Measurements from ENCODE around the gene SPOCK3.
"Not testable (repeated sequence)": the region's sequence is repeated elsewhere in the genome, so short reads cannot be mapped to it uniquely, and the experiment has no call there.

SPOCK3 gene

DNA sequence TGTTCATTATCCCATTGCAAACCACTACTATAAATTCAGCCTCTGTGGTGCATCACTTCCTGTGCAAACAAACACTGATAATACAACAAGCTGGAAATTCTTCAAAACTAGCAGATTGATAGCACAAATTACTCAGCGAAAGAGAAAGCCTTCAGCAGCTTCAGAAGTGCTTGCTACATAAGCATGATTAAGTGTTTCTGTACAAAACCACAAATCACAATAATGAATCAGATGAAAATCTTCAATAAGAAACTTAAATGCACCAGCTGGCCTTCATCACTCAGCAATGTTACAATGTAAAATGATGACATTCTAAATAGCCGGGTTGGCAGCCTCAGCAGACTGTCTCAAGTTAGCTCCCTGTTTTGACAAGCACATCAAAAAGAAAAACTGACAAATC lies 262.2 kb downstream of the SPOCK3 start:
- in situ Hi-C loops (cut with HindIII; ENCODE audit: low sequenced_read_pairs), result no loop called here

DNA sequence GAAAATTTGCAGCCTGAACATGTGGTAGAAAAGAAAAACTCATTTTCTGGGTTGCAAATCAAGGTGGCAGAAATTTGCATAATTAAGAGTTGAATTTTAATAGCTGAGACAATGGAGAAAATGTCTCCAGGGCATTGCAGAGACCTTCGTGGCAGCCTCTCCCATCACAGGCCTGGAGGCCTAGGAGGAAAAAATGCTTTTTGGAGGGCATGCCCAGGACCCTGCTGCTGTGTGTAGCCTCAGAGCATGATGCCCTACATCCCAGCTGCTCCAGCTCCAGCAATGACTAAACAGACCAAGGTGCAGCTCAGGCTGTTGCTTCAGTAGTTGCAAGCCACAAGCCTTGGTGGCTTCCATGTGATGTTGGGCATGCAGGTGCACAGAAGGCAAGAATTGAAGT lies 266.1 kb downstream of the SPOCK3 start:
- in situ Hi-C loops (cut with HindIII; ENCODE audit: low sequenced_read_pairs), result not testable (repeated sequence)

DNA sequence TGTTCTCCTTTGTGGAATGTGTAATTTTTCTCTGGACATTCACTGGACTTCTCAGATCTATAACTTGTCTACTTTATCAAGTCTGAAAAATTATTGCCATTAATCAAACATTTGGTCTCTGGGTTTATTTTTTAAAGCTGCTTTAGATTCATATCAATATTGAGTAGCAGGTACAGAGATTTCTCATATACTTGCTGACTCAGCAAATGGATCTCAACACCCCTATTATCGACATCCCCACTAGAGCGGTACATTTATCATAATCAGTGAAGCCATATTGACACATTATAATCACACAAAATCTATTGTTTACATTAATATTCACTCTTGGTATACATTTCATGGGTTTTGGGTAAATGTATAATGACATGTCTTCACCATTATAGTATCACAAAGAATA lies 268.7 kb downstream of the SPOCK3 start:
- in situ Hi-C loops (cut with HindIII; ENCODE audit: low sequenced_read_pairs), result no loop called here

DNA sequence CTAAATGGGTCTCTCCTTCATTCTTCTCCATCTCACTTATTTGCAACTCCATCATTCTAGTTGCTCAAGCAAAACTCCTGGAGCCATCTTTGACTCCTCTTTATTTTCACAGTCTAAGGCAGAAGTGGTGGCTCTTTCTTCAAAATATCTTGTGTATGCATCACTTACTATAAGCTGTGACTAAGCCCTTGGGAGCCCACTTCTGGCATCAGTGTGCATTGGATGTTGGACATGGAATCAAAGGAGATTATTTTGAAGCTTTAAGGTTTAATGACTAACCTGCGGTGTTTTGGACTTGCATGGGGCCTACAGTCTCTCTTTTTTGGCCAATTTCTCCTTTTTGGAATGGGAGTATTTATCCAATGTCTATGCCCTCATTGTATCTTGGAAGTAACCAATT lies 276.8 kb downstream of the SPOCK3 start:
- in situ Hi-C loops (cut with HindIII; ENCODE audit: low sequenced_read_pairs), result no loop called here

DNA sequence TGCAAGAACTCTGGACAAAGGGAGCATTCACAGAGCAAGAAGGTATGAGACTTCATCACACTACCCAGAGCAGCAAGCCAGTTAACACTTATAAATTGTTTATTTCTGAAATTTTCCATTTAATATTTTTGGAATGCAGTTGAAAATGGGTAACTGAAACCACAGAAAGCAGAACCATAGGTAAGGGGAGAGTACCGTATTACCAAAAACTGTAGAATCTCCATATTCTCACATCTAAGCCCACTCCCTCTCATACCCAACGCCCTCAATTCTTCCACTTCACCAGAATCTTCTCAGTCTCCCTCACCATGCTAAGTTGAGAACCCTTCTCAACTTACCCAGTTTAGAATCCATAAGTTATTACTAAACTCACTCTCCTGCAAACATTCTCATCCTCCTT lies 277.8 kb downstream of the SPOCK3 start:
- in situ Hi-C loops (cut with HindIII; ENCODE audit: low sequenced_read_pairs), result no loop called here

DNA sequence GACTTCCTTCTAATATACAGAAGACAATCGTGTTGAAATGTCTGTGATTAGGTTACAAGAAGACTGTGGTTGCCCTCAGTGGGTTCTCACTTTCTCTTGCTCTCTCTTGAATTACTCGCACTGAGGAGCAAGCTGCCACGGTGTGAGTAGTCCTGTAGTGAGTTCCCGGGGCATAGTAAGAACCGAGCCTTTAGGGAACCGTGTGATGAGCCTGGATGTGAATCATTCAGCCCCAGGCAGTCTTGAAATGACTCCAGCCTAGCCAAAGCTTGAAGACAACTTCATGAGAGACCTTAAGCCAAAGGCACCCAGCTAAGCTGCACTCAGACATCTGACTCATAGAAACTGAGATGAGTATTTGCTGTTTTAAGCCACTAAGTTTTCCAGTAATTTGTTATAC lies 292.7 kb downstream of the SPOCK3 start:
- in situ Hi-C loops (cut with HindIII; ENCODE audit: low sequenced_read_pairs), result loop anchor here (10.0 kb wide), 1 partner anchor 57 kb away; no protein-coding TSS in a partner anchor

DNA sequence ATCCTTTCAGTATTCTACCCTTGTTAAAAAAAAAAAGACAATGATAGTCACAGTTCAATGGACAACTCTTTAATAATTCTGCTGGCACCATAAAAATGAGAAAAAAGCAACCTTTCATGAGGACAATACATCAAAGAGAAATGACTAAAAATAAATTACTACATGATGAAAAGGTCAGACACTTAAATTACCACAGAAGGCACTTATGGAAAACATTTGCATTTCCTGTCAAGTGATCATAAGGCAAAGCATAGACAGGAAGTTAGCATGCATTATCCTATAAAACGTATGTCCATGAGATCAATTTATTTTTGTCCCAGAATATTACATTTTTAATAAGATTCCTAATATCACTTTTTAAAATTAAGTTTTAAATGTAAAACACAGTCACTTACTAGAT lies 303.8 kb downstream of the SPOCK3 start:
- in situ Hi-C loops (cut with HindIII; ENCODE audit: low sequenced_read_pairs), result no loop called here

DNA sequence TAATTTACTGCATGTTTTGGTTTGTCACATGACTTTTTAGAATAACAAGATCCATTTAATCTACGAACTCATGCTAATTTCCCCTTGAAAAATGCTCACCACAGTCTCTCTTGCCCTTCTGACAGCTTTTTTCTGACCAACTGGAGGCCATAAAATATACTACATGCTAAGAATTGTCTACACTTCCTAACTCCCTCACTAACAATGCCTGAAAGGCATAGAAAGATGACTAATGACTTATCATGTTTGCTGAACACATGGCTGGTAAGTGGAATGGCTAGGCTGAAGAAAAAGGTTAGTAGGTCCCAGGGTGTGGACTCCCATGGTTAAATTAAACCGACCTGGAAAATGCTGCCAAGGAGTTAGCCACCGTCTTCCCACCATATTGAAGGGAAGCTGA lies 309.9 kb downstream of the SPOCK3 start:
- in situ Hi-C loops (cut with HindIII; ENCODE audit: low sequenced_read_pairs), result no loop called here

DNA sequence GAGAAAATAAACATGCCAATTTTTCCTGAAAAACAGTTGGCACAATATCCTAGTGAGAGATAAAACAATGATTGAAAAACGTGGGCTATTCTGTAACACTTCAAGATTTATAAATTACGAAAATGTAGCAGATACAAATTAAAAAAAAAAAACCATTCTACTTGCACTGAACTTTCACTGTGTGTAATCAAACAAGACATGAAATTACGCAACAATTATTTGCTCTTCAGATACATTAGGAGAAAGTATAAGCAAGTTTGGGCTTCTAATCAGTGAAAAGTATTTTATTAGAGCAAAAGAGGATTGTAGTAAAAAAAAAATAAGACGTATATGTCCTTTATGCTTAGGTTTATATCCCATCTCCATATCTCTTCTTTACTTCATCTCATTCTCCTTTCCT lies 320.4 kb downstream of the SPOCK3 start:
- in situ Hi-C loops (cut with HindIII; ENCODE audit: low sequenced_read_pairs), result no loop called here

DNA sequence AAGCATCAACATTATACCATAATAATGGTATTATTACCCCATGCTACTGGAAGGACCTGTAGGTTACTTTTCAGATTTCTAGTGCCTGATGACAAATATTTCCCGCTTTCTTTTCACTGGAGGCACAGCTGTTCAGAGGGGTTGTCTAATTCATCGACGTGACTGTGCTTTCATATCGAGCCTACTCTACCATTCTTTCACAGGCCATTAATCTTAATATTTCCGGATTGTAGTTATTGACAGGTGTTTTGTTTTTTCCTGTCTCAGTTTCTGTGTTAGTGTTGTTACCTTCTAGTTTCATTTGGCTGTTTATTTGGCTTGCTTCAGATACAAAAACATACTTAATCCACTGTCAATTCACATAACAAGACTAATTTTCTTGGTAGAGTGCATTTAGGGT lies 330.9 kb downstream of the SPOCK3 start:
- in situ Hi-C loops (cut with HindIII; ENCODE audit: low sequenced_read_pairs), result no loop called here

DNA sequence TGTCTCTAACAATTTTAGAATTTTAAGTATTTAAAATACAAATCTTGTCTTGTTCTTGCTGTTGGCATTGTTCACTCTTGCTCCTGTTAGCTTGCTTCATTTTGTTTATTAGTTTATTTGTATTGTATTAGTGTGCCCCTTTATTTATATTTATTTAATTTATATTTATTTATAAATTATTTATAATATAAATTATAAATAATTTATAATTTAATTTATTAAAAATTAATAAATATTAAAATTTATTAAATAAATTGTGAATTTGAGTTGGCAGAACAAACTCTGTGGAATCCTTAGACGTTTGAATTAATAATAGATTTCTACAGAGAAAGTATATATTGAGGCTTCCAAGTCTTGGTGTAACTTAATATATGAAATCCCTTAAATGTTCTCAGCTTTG lies 331.4 kb downstream of the SPOCK3 start:
- in situ Hi-C loops (cut with HindIII; ENCODE audit: low sequenced_read_pairs), result no loop called here

DNA sequence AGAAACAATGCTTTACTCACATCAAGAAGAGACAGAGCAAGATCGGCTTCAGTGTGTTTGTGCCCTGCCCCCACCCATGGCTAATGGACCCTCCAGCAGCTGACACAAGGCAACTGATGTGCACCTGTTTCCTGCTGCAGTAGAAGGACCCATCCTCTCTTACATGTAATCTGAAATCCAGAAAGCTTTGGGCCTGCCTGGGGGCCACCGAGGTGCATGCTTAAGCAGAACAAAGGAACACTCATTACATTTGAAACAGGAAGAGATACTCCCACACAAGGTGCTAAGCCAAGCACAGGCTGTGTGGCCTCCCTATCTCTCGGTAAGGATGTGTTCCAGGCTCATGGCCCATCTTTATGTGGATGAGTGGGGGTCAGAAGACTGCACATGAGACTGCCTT lies 338.0 kb downstream of the SPOCK3 start:
- in situ Hi-C loops (cut with HindIII; ENCODE audit: low sequenced_read_pairs), result no loop called here

DNA sequence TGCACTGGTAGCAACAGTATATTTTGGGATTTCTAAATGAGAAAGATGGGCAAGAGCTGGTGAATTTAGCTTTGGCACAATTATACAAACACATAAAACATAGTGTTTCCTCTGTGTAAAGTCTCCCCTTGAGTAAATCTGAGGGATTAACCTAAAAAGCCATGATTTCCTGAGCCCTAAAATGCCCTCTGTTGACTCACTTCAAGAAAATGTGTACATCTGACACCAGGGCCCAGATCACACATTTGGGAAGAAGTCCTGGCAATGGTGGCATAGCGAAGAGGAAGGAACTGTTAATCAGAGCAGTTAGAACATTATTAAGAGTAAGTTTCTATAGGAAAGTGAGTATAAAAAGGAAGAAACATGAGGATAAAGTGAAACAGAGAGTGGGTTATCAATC lies 338.5 kb downstream of the SPOCK3 start:
- in situ Hi-C loops (cut with HindIII; ENCODE audit: low sequenced_read_pairs), result no loop called here

DNA sequence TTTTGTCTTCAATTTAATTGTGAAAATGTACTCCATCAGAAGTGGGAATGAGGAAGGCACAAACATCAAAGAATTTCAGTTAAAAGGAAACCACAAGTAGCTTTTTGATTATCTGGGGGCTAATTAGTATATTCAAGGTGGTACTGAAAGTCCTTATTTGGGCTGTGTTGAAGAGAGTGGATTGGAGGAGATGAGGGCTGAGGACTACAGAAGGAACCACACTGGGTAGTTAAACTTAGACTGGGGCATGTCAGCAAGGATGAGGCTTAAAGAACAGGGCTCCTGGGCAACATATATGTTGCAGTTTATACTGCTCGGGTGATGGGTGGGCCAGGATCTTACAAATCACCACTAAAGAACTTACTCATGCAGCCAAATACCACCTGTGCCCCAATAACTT lies 346.8 kb downstream of the SPOCK3 start:
- in situ Hi-C loops (cut with HindIII; ENCODE audit: low sequenced_read_pairs), result loop anchor here (10.0 kb wide), 1 partner anchor 57 kb away; no protein-coding TSS in a partner anchor

DNA sequence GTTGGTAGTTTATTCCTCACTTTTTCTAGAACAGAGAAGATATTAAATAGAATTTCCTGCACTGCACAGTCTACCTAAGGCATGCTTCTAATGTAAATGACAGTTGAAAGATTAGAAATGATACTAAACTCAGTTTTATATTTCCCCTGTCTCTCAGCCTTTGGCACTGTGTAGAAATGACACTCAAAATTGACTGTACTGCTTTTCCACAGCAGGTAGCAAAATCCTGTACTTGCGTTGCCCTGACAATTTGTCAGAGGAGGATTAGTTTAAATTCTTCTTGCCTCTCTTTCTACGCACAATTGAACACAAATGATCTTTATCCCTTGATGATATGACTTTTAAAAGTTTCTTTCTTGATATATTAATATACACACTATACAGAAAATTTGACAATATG lies 347.6 kb downstream of the SPOCK3 start:
- in situ Hi-C loops (cut with HindIII; ENCODE audit: low sequenced_read_pairs), result loop anchor here (10.0 kb wide), 1 partner anchor 58 kb away; no protein-coding TSS in a partner anchor

DNA sequence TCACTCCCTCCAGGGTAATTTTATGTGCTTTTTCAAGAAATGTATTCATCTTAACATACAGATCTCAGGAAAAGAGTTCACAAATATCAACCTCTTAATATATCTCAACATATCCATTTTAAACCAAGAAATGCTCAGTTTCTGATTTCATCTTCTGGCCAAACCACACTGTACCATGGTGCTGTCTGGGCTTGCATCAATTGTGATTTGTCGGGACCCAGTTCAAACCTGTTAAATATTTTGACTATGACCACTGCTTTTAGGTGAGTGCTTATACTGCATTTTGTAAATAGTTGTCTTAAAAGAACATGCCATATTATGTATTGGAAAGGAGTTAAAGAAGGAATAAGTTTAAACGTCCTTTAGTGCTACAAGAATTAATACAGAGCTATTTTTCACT lies 352.1 kb downstream of the SPOCK3 start:
- in situ Hi-C loops (cut with HindIII; ENCODE audit: low sequenced_read_pairs), result loop anchor here (10.0 kb wide), 1 partner anchor 63 kb away; no protein-coding TSS in a partner anchor

DNA sequence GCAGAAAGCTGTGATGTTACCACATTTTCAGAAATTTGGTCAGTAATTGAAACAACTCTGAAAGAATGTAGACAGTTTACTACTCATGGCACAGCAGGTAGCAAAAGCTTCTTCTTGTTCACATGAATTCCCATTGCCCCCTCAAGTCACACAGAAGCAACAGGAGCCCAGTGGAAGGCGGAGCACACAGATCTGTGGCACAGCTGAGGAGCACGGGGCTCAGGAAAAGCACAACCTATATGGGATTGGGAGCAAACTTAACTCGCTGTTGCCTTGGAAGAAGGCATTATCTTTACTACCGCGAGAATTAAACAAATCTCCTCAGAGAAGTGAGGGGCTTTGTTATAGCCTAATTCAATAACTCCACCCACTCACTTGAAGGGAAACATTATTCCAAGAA lies 358.5 kb downstream of the SPOCK3 start:
- in situ Hi-C loops (cut with HindIII; ENCODE audit: low sequenced_read_pairs), result no loop called here

DNA sequence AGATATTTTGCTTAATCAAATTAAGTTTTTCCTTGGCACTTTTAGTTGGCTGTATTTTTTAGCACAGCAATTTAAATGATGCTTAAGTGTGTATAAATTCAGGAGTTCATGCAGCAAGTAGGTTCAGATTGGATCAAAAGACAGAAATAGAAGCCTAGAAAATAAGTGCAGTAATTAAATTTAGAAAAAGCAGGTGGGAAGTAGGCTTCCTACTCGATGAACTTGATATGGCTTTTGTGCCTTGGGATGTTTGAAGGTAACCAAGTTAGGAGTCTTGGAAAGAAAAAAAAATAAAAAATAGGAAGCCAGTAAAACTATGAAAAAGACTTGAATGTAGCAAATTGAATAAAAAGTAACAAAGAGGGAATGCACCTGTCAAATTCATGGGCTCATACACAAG lies 372.3 kb downstream of the SPOCK3 start:
- in situ Hi-C loops (cut with HindIII; ENCODE audit: low sequenced_read_pairs), result no loop called here

DNA sequence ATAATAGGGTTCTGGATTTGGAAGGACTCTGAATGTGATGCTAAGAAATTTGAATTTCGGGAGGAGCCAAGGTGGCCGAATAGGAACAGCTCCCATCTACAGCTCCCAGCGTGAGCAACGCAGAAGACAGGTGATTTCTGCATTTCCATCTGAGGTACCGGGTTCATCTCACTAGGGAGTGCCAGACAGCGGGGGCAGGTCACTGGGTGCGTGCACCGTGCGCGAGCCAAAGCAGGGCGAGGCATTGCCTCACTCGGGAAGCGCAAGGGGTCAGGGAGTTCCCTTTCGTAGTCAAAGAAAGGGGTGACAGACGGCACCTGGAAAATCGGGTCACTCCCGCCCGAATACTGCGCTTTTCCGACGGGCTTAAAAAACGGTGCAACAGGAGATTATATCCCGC lies 383.9 kb downstream of the SPOCK3 start:
- in situ Hi-C loops (cut with HindIII; ENCODE audit: low sequenced_read_pairs), result not testable (repeated sequence)

DNA sequence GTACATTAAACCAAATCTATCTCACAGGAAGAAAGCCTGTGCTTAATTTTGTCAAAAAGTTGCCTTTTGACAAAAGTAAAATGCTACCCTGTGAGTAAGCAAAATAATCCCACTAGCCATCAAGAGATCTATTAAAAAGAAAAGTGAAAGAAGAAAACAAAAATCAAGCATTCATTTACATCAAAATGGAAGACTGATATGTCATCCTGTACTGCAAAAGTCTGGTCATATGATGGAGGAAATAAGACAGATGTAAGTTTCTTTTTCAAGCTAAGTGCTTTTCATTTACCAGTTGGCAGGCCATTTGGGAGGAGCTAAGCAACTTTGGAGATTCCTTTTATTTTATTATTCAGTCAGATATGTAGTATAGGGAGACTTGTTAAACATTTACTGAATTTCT lies 387.4 kb downstream of the SPOCK3 start:
- in situ Hi-C loops (cut with HindIII; ENCODE audit: low sequenced_read_pairs), result no loop called here

DNA sequence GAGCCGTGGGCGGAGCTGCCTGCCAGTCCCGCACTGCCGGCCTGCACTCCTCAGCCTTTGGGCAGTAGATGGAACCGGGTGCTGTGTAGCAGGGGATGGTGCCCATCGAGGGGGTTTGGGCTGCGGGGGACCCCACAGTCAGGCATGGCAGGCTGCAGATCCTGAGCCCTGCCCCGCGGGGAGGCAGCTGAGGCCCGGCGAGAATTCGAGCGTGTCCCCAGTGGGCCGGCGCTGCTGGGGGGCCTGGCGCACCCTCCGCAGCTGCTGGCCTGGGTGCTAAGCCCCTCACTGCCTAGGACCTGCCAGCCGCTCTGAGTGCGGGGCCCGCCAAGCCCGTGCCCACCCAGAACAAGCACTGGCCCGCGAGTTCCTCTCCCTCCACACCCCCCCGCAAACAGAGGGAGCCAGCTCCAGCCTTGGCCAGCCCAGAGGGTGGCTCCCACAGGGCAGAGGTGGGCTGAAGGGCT lies 391.5 kb downstream of the SPOCK3 start:
- in situ Hi-C loops (cut with HindIII; ENCODE audit: low sequenced_read_pairs), result no loop called here

DNA sequence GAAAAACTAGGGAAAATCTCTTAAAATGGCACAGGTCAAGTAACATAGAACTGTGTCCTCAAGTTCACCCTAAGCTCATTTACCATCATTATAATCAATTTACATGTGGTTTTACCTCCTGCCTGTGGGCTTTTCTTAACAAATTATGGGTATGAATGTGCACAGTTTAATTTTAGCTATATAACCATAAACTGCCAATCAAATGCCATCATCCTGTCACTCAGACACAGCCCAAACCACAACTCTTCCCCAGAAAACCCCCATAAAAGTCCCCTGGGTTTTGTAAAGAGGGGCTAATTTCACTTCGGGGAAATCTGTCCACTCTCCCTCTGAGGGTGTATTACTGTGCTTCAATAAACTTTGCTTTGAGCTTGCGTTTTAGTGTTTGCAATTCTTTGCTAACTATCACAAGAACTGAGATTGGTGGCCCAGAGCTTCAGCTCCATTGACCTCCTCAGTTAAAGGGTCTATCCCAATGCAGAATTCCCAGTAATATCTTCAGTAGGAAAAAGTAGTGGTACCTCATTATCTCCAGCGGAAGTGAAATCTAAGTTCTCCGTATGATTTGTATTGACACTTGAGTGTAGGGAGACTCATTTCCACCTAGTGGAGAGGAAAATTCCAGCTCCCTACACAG lies 394.6 kb downstream of the SPOCK3 start:
- in situ Hi-C loops (cut with HindIII; ENCODE audit: low sequenced_read_pairs), result no loop called here

DNA sequence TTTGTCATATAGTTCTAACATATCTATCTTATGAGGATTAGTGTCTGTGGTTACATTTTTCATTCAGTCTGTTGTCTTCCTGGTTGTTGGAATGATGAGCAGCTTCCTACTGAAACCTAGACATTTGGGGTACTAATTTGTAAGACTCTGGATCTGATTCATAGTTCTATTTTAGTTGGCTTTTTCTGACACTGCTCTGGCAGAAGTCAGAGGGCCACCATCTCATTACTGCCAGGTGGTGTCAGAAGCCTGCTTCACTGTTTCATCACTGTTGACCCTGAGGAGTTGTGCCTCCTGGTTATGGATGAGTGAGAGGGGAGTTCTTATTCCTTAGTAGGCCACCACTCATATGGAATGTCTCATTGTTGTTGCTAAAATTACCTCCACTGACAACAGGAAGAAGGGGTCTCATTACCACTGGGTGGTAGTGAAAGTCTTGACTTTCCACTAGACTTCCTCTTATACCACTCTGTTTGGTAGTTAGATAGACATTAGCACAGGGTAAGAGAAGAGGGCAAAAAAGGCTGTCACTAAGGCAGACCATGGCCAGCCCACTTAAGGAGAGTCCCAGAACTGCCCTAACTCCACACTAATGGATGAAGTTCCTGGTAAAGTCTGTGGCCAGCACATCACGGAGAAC lies 395.2 kb downstream of the SPOCK3 start:
- in situ Hi-C loops (cut with HindIII; ENCODE audit: low sequenced_read_pairs), result no loop called here
